DMS53 treated with DMSO at 0.1 percent for 48 hours (cell line): Measurements from ENCODE around the gene SAA2.
"Not testable (repeated sequence)": the region's sequence is repeated elsewhere in the genome, so short reads cannot be mapped to it uniquely, and the experiment has no call there.

Experiments used
- DNase-seq: peaks from one replicate; lab custom pipeline; 2025; ENCODE audit not compliant: unreplicated experiment; lab: John Stamatoyannopoulos, UW

SAA2 gene

GRCh38 chr11:18253233-18253632 is 4.8 kb upstream of the SAA2 start:
- DNase-seq: no peak

GRCh38 chr11:18247191-18247581 is 1.3 kb downstream of the SAA2 start:
- not testable (repeated sequence) for DNase-seq

- not testable (repeated sequence) for DNase-seq
Measured at GRCh38 chr11:18246379-18247190, 1.9 kb downstream of the SAA2 start.

GRCh38 chr11:18245396-18245795 is 3.1 kb downstream of the SAA2 start:
- DNase-seq: no peak

GRCh38 chr11:18243783-18244362 is 4.6 kb downstream of the SAA2 start:
- peak; percentile 53 for DNase-seq

- DNase-seq: no peak
Measured at GRCh38 chr11:18239655-18240054, 8.8 kb downstream of the SAA2 start.

- DNase-seq: no peak
Measured at GRCh38 chr11:18236664-18237356, 11.7 kb downstream of the SAA2 start, which contains the start of gene SAA4. SAA4 (minus strand) TSS chr11:18236802; CDS start chr11:18235926, 876 bp downstream.

GRCh38 chr11:18235394-18236334 is 12.8 kb downstream of the SAA2 start:
- DNase-seq: no peak

GRCh38 chr11:18233912-18234311 is 14.6 kb downstream of the SAA2 start:
- DNase-seq: no peak

GRCh38 chr11:18230859-18231258 is 17.6 kb downstream of the SAA2 start:
- DNase-seq: no peak

GRCh38 chr11:18229501-18229900 is 19.0 kb downstream of the SAA2 start:
- no peak for DNase-seq

- no peak for DNase-seq
Measured at GRCh38 chr11:18225913-18226312, 22.6 kb downstream of the SAA2 start.

- peak; percentile 85 for DNase-seq
Measured at GRCh38 chr11:18223591-18224387, 24.7 kb downstream of the SAA2 start.

- no peak for DNase-seq
Measured at GRCh38 chr11:18222814-18223421, 25.6 kb downstream of the SAA2 start.

- DNase-seq: no peak
Measured at GRCh38 chr11:18221274-18221876, 27.1 kb downstream of the SAA2 start.

- DNase-seq: no peak
Measured at GRCh38 chr11:18209058-18209457, 39.4 kb downstream of the SAA2 start.

- DNase-seq: no peak
Measured at GRCh38 chr11:18204771-18205170, 43.7 kb downstream of the SAA2 start.

GRCh38 chr11:18204220-18204619 is 44.2 kb downstream of the SAA2 start:
- DNase-seq: no peak

GRCh38 chr11:18203723-18204122 is 44.7 kb downstream of the SAA2 start:
- no peak for DNase-seq
